ENCODE measurements around the gene KHK.

Gene KHK

DNA sequence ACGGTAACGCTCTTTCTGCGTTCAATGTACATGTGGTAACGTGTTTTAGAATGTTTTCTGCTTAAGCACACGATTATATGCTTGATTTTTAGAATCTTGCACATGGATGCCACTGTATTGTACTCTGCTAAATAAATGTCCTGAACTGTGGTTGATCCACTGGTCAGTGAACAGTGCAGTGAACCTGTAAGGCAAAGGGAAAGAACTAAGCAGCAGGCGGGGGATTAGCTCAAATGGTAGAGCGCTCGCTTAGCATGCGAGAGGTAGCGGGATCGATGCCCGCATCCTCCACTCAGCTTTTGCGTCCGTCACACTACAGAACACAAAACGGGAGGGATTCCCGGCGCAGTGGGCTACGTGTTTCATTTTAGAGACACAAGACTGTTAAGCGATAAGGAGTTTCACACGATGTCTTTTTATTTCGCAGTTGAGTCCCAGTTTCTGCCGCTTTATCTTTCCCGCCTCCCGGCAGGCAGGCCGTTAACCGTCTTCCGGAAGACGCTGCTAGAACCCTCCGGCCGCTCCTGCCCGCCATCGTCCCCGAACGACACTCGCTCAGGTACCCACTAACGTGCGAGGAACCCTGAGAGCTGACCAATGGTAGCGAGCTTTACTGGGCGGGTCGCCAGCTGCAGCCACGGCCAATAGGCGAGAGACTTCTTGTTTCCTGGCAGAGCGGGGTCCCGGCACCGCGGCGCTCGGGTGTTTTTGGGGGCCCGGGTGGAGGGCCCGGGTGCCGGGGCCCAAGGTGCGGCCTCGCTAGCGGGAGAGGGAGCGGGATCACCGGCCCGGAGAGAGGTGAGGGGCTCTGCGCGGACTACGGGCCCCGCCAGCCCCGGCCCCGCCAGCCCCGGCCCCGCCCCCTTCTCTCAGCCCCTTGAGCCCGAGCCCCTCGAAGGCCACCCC, 35.3 kb upstream of the KHK start, which contains the start of gene AGBL5:
Gene AGBL5 (plus strand): TSS at position 673 of the 906 bp plus-strand sequence. CDS start 1,291 bp downstream, outside the sequence.
- TF ChIP-seq, protein P1, sequence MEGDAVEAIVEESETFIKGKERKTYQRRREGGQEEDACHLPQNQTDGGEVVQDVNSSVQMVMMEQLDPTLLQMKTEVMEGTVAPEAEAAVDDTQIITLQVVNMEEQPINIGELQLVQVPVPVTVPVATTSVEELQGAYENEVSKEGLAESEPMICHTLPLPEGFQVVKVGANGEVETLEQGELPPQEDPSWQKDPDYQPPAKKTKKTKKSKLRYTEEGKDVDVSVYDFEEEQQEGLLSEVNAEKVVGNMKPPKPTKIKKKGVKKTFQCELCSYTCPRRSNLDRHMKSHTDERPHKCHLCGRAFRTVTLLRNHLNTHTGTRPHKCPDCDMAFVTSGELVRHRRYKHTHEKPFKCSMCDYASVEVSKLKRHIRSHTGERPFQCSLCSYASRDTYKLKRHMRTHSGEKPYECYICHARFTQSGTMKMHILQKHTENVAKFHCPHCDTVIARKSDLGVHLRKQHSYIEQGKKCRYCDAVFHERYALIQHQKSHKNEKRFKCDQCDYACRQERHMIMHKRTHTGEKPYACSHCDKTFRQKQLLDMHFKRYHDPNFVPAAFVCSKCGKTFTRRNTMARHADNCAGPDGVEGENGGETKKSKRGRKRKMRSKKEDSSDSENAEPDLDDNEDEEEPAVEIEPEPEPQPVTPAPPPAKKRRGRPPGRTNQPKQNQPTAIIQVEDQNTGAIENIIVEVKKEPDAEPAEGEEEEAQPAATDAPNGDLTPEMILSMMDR (IDR thresholded peaks at IDR 0.05; ENCODE audit: borderline replicate concordance, control extremely low read depth, extremely low read depth, insufficient read depth, missing control alignments): no peak
- DNase-seq (ENCODE audit: low spot score): peak; percentile 99
- in situ Hi-C loops (cut with MboI; ENCODE audit: low sequenced_read_pairs, unreplicated experiment): no loop called here

DNA sequence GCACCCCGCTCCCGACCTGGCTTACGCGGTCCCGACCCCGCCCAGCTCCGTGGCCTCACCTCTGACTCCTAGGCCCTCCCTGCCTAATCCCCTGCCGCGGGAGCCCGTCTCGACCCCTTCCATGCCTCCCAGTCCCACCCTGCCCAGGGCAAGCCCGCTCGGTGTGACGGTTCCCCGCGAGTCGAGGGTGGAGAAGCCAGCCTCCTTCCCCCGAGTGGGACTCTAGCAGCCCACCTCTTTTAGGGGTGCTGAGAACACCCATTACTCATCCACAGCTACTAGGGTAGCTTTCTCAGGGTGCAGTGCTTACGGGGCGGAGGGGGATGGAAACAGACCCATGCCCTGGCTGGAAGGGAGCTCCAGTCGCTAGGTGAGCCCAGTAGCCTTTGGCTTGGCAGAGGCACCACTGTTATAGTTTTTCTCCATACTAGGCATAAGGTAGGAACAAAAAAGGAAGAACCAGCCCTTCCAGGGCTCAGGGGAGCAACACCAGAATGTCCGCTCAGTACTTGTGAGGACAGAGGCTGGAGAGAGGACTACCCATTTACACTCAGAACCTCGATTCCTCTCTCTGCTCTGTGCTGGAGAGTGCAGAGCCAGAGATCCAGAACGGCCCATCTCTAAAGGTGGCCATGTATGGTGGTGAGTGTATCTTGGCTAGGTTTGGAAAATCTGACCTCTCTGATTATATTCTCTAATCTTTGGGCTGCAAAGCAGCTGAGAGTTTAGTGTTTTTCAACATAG, 34.5 kb upstream of the KHK start:
- DNase-seq (ENCODE audit: low spot score): peak; percentile 41
- TF ChIP-seq, protein P1 (IDR thresholded peaks at IDR 0.05; ENCODE audit: borderline replicate concordance, control extremely low read depth, extremely low read depth, insufficient read depth, missing control alignments): no peak

DNA sequence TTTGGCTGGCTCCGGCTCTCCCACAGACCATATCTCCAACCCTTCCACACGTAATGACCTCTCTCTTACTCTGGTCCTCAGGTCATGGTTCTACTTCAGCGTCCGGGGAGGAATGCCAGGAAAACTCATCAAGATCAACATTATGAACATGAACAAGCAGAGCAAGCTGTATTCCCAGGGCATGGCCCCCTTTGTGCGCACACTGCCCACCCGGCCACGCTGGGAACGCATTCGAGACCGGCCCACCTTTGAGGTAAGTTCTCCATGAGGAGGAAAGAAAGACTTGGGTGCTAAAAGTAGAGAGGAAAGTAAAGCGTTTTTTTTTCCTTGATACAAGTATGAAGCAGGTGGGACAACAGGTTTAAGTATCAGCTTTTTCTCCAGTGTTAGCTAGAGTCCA, 33.3 kb upstream of the KHK start:
- in situ Hi-C loops (cut with MboI; ENCODE audit: low sequenced_read_pairs, unreplicated experiment): no loop called here
- TF ChIP-seq, protein P1 (IDR thresholded peaks at IDR 0.05; ENCODE audit: borderline replicate concordance, control extremely low read depth, extremely low read depth, insufficient read depth, missing control alignments): no peak
- DNase-seq (ENCODE audit: low spot score): no peak

More for the DNA sequence above, 34.5 kb upstream of the KHK start:
- in situ Hi-C loops (cut with MboI; ENCODE audit: low sequenced_read_pairs, unreplicated experiment): no loop called here

DNA sequence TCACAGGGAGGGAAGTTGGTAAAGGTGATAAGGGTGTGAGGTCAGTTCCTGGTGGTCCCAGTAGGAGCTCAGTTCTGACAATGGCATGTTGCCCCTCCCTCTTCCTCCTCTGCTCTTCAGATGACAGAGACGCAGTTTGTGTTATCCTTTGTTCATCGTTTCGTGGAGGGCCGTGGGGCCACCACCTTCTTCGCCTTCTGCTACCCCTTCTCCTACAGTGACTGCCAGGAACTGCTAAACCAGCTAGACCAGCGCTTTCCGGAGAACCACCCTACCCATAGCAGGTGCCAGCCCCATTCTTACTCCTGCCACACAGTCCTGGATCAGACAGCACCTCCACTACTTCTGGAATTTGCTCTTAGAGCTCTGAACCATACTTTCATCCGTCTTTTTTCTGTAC, 32.8 kb upstream of the KHK start:
- in situ Hi-C loops (cut with MboI; ENCODE audit: low sequenced_read_pairs, unreplicated experiment): no loop called here
- TF ChIP-seq, protein P1 (IDR thresholded peaks at IDR 0.05; ENCODE audit: borderline replicate concordance, control extremely low read depth, extremely low read depth, insufficient read depth, missing control alignments): no peak
- no peak for DNase-seq (ENCODE audit: low spot score)

DNA sequence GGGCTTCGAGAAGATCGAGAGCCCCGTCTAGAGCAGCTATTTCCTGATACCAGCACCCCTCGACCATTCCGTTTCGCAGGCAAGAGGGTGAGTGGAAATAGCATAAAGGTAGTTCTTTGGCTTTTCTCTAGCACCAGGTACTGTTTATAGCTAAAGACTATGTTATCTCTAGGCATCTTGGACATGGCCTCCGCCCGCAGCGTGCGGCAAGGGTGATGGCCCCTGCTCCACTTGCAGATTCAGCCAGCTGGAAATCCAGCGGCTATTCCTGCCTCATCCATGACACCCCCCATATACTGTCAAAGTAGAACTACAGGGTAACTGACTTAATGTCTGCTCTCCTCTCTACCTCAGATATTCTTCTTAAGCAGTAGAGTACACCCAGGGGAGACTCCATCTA, 31.9 kb upstream of the KHK start:
- DNase-seq (ENCODE audit: low spot score): no peak
- in situ Hi-C loops (cut with MboI; ENCODE audit: low sequenced_read_pairs, unreplicated experiment): no loop called here
- TF ChIP-seq, protein P1 (IDR thresholded peaks at IDR 0.05; ENCODE audit: borderline replicate concordance, control extremely low read depth, extremely low read depth, insufficient read depth, missing control alignments): no peak

DNA sequence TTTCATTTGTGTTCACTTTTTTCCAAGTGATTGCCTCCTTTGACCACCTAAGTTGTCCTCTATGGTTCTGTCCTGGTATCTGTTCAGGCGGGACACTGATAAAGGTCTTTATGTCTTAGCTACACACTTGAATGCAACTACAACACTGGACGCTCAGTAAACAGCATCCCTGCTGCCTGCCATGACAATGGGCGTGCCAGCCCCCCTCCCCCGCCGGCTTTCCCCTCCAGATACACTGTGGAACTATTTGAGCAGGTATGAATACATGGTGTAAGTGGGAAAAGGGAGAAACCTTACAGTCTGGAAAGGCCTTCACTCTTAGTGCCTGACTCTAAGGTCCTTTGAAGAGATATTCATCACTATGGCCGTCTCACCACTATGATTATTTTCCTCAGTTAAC, 29.4 kb upstream of the KHK start:
- TF ChIP-seq, protein P1 (IDR thresholded peaks at IDR 0.05; ENCODE audit: borderline replicate concordance, control extremely low read depth, extremely low read depth, insufficient read depth, missing control alignments): no peak
- no peak for DNase-seq (ENCODE audit: low spot score)
- in situ Hi-C loops (cut with MboI; ENCODE audit: low sequenced_read_pairs, unreplicated experiment): no loop called here

All from GM13976 (cell line).